ENCODE data around the gene SLC29A1.
"Not testable (repeated sequence)": the region's sequence is repeated elsewhere in the genome, so short reads cannot be mapped to it uniquely, and the experiment has no call there.

DNA sequence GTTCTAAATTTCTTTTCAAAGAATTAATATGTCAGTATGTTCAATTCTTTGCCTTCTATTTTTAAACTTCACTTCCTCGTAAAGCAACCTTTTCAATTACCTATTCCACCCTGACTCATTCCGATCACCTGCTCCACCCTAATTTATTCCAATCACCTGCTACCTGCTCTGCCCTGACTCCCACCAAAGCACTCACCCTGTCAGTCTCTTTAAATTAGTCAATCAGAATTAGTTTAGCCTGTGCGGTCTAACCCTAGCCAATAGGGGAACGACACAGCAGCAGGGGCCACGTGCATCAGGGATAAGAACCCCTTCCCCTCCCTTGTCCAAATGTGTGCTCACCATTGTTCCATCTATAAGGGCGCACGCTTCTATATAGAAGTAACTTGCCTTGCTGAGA lies 38.0 kb upstream of the SLC29A1 start:
- not testable (repeated sequence) for TF ChIP-seq ZNF274 (IDR thresholded peaks at IDR 0.05; ENCODE audit: low read depth, low read length); YY1 (IDR thresholded peaks at IDR 0.05; ENCODE audit: insufficient read depth, insufficient read length); SUZ12 (IDR thresholded peaks at IDR 0.05; ENCODE audit: extremely low read depth, insufficient read depth, insufficient read length)

All from NT2/D1 (cell line).